CD4-positive, alpha-beta T cell (primary cell): ENCODE measurements around the gene CABP4. TPM values are rescaled to one million over a fixed set of nuclear protein-coding genes. Genes with fewer than 3 reads are reported as not detected.
A peak's percentile ranks its signal among the peaks of the same experiment; 100 is the strongest.
"Not testable (repeated sequence)": the region's sequence is repeated elsewhere in the genome, so short reads cannot be mapped to it uniquely, and the experiment has no call there.

Experiments
- ATAC-seq: fragments of 200-7000 bp; cut with Tn5 transposase; one replicate; pipeline ENCODE4 v1.10.0; 2022; ENCODE audit warnings: mild to moderate bottlenecking; ENCODE audit not compliant: poor library complexity
- CTCF ChIA-PET: fragments of 350-600 bp; sonication (Branson Sonifier 250); formaldehyde crosslinking; loops from one replicate; lab custom pipeline; 2021; ENCODE audit warnings: antibody characterized with exemption, inconsistent platforms; lab: Charles Lee
- POLR2A ChIA-PET: fragments of 350-600 bp; sonication (Branson Sonifier 250); formaldehyde crosslinking; loops from one replicate; lab custom pipeline; 2021; ENCODE audit warnings: antibody characterized with exemption, inconsistent platforms; lab: Charles Lee
- DNase-seq, 14 experiments: peaks; one replicate each; pipeline ENCODE4 v3.0.0-alpha.2; 2013 to 2020; ENCODE audit warnings: mixed read lengths in 2 of 14
- H3K27ac ChIP-seq, 2 donors: one replicate each; pipeline versions ENCODE4 v1.5.1 to v1.7.0; 2013; ENCODE audit warnings: low read length in 2 of 2, low read depth in 1 of 2, mild to moderate bottlenecking in 1 of 2
- H3K27me3 ChIP-seq, 2 experiments: 1 replicate in 1 of 2; 2 replicates in 1 of 2; pipeline versions ENCODE4 v1.6.1 to v1.7.0; 2013; ENCODE audit warnings: low read length in 2 of 2, control low read depth in 1 of 2, mild to moderate bottlenecking in 1 of 2, moderate library complexity in 1 of 2; ENCODE audit not compliant: insufficient read depth in 2 of 2, control insufficient read depth in 1 of 2
- H3K36me3 ChIP-seq: one replicate; pipeline ENCODE4 v1.6.1; 2013; ENCODE audit warnings: low read length, control low read depth; ENCODE audit not compliant: insufficient read depth
- H3K4me1 ChIP-seq: one replicate; pipeline ENCODE4 v1.6.1; 2013; ENCODE audit warnings: low read length, control low read depth; ENCODE audit not compliant: insufficient read depth
- H3K4me3 ChIP-seq: one replicate; pipeline ENCODE4 v1.5.1; 2013; ENCODE audit warnings: mild to moderate bottlenecking, low read length, moderate library complexity
- H3K9me3 ChIP-seq, 2 experiments: 1 replicate in 1 of 2; 2 replicates in 1 of 2; pipeline versions ENCODE4 v1.6.1 to v1.7.0; 2013; ENCODE audit warnings: low read length in 2 of 2, mild to moderate bottlenecking in 2 of 2, control low read depth in 1 of 2, moderate library complexity in 1 of 2; ENCODE audit not compliant: control insufficient read depth in 1 of 2, insufficient read depth in 1 of 2
- H3K27ac Mint-ChIP-seq: one replicate; pipeline ENCODE4 v1.8.0; 2020; ENCODE audit warnings: mixed read lengths
- H3K27me3 Mint-ChIP-seq: one replicate; pipeline ENCODE4 v1.8.0; 2021; ENCODE audit warnings: mixed read lengths
- H3K36me3 Mint-ChIP-seq: one replicate; pipeline ENCODE4 v1.8.0; 2021; ENCODE audit warnings: low read depth, mixed read lengths
- H3K4me1 Mint-ChIP-seq: one replicate; pipeline ENCODE4 v1.8.0; 2021; ENCODE audit warnings: low read depth, mixed read lengths
- H3K4me3 Mint-ChIP-seq: one replicate; pipeline ENCODE4 v1.8.0; 2020; ENCODE audit warnings: mild to moderate bottlenecking, mixed read lengths
- H3K9me3 Mint-ChIP-seq: one replicate; pipeline ENCODE4 v1.8.0; 2020; ENCODE audit warnings: mixed read lengths
- CTCF ChIP-seq: fragments of 200-600 bp; IDR thresholded peaks from one replicate; pipeline ENCODE4 v1.8.0; 2022; ENCODE audit warnings: antibody characterized with exemption, mild to moderate bottlenecking
- intact Hi-C, 2 experiments: fragments of 100-400 bp; cut with DNase I in 1 of 2; cut with micrococcal nuclease in 1 of 2; formaldehyde crosslinking; loops; one replicate each; pipeline versions ENCODE4 v1.15.1 to v1.9.0; 2023 to 2025; cut with DNase I, micrococcal nuclease
- total RNA-seq, 174 experiments: library from RNA in 2 of 174; stranded (reverse) in 2 of 174; gene quantifications; one replicate each; pipeline ENCODE4 v1.2.3 and lab custom pipeline; 2021 to 2026

Gene CABP4
- total RNA-seq, 2 experiments from 2014 or later, result 7.5 to 8.5 TPM

GRCh38 chr11:67422891-67423290 is 32.3 kb upstream of the CABP4 start:
- Histone ChIP-seq H3K36me3 (no peaks in the 10 kb centered on the region), H3K4me3 (no peak overlapping the region), H3K4me1 (peaks cover 46% of the 10 kb centered on the region), H3K27me3 (no peaks in the 10 kb centered on the region), H3K27ac (no peak overlapping the region), H3K9me3 (no peaks in the 10 kb centered on the region)
- no peak for ATAC-seq
- Mint-ChIP-seq H3K4me3 (peak overlapping the region; percentile 26), H3K36me3 (peaks cover 7% of the 10 kb centered on the region), H3K9me3 (no peaks in the 10 kb centered on the region), H3K27me3 (no peaks in the 10 kb centered on the region), H3K4me1 (peaks cover 41% of the 10 kb centered on the region), H3K27ac (no peak overlapping the region)
- POLR2A ChIA-PET, result interaction anchor here (1.2 to 12.5 kb wide), 5 partner anchors 10 to 21 kb away, joined by 4 to 411 read pairs (median 8); partner anchors contain the start of genes PPP1CA, PTPRCAP, RPS6KB2 and TBC1D10C
- no peak for TF ChIP-seq CTCF
- DNase-seq, result peak in 1 of 14 experiments; percentile 2
- CTCF ChIA-PET, result interaction anchor here (1.2 kb wide), 1 partner anchor 22 kb away, joined by 3 read pairs; no protein-coding TSS in a partner anchor
- intact Hi-C loops, result no loop called here

- Mint-ChIP-seq H3K4me1 (peaks cover 41% of the 10 kb centered on the region), H3K27me3 (no peaks in the 10 kb centered on the region), H3K9me3 (no peaks in the 10 kb centered on the region), H3K27ac (no peak overlapping the region), H3K4me3 (no peak overlapping the region), H3K36me3 (peaks cover 13% of the 10 kb centered on the region)
- intact Hi-C loops, result no loop called here
- Histone ChIP-seq H3K9me3 (no peaks in the 10 kb centered on the region), H3K4me1 (peaks cover 42% of the 10 kb centered on the region), H3K36me3 (no peaks in the 10 kb centered on the region), H3K27ac (no peak overlapping the region), H3K27me3 (no peaks in the 10 kb centered on the region), H3K4me3 (no peak overlapping the region)
- ChIA-PET CTCF (interaction anchor here (1.2 kb wide), 1 partner anchor 22 kb away, joined by 3 read pairs; no protein-coding TSS in a partner anchor), POLR2A (interaction anchor here (1.2 to 7.4 kb wide), 4 partner anchors 11 to 22 kb away, joined by 4 to 136 read pairs (median 7); partner anchors contain the start of genes PPP1CA and TBC1D10C)
- no peak for DNase-seq
- no peak for ATAC-seq
- TF ChIP-seq CTCF, result no peak
Measured at GRCh38 chr11:67423466-67423865, 31.7 kb upstream of the CABP4 start.

- no peaks in the 10 kb centered on the region for H3K27me3 Mint-ChIP-seq
- CTCF ChIA-PET, result no interaction called here
Measured at GRCh38 chr11:67423891-67424613, 31.1 kb upstream of the CABP4 start.

GRCh38 chr11:67427364-67427859 is 27.7 kb upstream of the CABP4 start:
- Histone ChIP-seq H3K4me3 (peak overlapping the region; percentile 92), H3K4me1 (peaks cover 51% of the 10 kb centered on the region), H3K36me3 (peaks cover 23% of the 10 kb centered on the region), H3K27ac (peak overlapping the region; percentile 42 to 86)
- ATAC-seq, H3K27me3 ChIP-seq, H3K9me3 ChIP-seq, H3K27me3 Mint-ChIP-seq, intact Hi-C loops, H3K9me3 Mint-ChIP-seq: not testable (repeated sequence)
- H3K4me3 Mint-ChIP-seq, result peak overlapping the region; percentile 98
- ChIA-PET POLR2A (interaction anchor here (1.0 to 17.7 kb wide), 10 partner anchors 10 to 188 kb away, joined by 3 to 411 read pairs (median 13); partner anchors contain the start of genes AIP, CARNS1, CDK2AP2 and PPP1CA), CTCF (interaction anchor here (1.5 kb wide), 1 partner anchor 45 kb away, joined by 5 read pairs; no protein-coding TSS in a partner anchor)
- peaks cover 33% of the 10 kb centered on the region for H3K36me3 Mint-ChIP-seq
- DNase-seq, result peak in 1 of 14 experiments; percentile 4
- H3K27ac Mint-ChIP-seq, result peak overlapping the region; percentile 96
- peaks cover 34% of the 10 kb centered on the region for H3K4me1 Mint-ChIP-seq

More at GRCh38 chr11:67423891-67424613, 31.1 kb upstream of the CABP4 start:
- H3K27ac ChIP-seq, result no peak overlapping the region
- Mint-ChIP-seq H3K36me3 (peaks cover 19% of the 10 kb centered on the region), H3K4me1 (peaks cover 41% of the 10 kb centered on the region), H3K4me3 (no peak overlapping the region), H3K27ac (no peak overlapping the region), H3K9me3 (no peaks in the 10 kb centered on the region)
- H3K4me1 ChIP-seq, result peaks cover 42% of the 10 kb centered on the region
- no peak for ATAC-seq
- POLR2A ChIA-PET, result interaction anchor here (1.2 to 7.4 kb wide), 4 partner anchors 12 to 22 kb away, joined by 4 to 136 read pairs (median 7); partner anchors contain the start of genes PPP1CA and TBC1D10C
- intact Hi-C loops, result no loop called here
- no peak for DNase-seq
- H3K27me3 ChIP-seq, result no peaks in the 10 kb centered on the region
- H3K9me3 ChIP-seq, result no peaks in the 10 kb centered on the region
- TF ChIP-seq CTCF, result no peak
- H3K4me3 ChIP-seq, result no peak overlapping the region
- no peaks in the 10 kb centered on the region for H3K36me3 ChIP-seq
